IgD-negative memory B cell (primary cell): ENCODE data around the gene CPN1. TPM values are rescaled to one million over a fixed set of nuclear protein-coding genes. Genes with fewer than 3 reads are reported as not detected.

Experiments used
- H3K27ac Mint-ChIP-seq, 3 donors: one replicate each; pipeline ENCODE4 v1.8.0; 2020 to 2022; ENCODE audit warnings: mild to moderate bottlenecking in 3 of 3, mixed read lengths in 3 of 3, moderate library complexity in 1 of 3
- H3K27me3 Mint-ChIP-seq: one replicate; pipeline ENCODE4 v1.8.0; 2021; ENCODE audit warnings: mixed read lengths
- H3K36me3 Mint-ChIP-seq: one replicate; pipeline ENCODE4 v1.8.0; 2020; ENCODE audit warnings: mild to moderate bottlenecking, mixed read lengths
- H3K4me1 Mint-ChIP-seq, 3 donors: one replicate each; pipeline ENCODE4 v1.8.0; 2020 to 2022; ENCODE audit warnings: mixed read lengths in 3 of 3, mild to moderate bottlenecking in 1 of 3
- H3K4me3 Mint-ChIP-seq, 4 donors: one replicate each; pipeline ENCODE4 v1.8.0; 2020 to 2022; ENCODE audit warnings: mild to moderate bottlenecking in 4 of 4, mixed read lengths in 4 of 4, moderate library complexity in 3 of 4
- H3K9me3 Mint-ChIP-seq, 3 donors: one replicate each; pipeline ENCODE4 v1.8.0; 2020 to 2021; ENCODE audit warnings: mixed read lengths in 3 of 3, mild to moderate bottlenecking in 1 of 3
- polyA plus RNA-seq: library from polyadenylated mRNA; unstranded; fragments of 300-500 nt; fragmentation: Illumina TruSeq; gene quantifications from one replicate; pipeline ENCODE4 v1.2.3, GENCODE V29; 2021

Gene CPN1
- polyA plus RNA-seq, 1 donor from 2014 or later = not detected

DNA sequence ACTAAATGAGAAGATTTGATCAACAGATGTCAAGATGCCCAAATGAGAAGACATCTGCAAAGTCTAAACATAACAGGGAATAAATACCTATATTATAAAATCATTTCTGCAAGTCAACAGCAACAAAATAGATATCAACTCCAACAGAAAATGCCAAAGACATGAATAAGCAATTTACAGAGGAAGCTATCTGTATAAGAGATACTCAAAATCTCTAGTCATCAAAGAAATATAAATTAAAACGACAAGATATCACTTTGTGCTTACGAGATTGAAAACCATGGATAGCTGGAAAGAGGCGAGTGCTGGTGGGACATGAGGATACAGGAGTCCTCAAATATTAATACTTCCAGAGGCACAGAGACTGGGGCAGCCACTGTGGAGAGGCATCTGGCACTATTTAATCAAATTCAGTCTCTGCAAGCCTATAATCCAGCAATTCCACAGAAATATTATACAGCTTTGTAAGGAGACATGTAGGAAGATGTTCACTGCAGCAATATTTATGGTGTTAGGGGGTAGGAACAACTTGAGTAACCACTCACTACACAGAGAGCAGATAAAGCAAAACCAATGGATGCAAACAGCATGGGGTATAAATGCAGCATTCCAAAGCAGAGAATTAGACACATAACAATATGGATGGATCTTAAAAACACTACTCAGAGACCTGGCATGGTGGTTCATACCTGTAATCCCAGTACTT is 76.7 kb downstream of the CPN1 start:
- Mint-ChIP-seq H3K9me3 (no peaks in the 10 kb centered on the region), H3K4me1 (peaks cover 24 to 46% (median 43%) of the 10 kb centered on the region in 3 donors), H3K27ac (no peak overlapping the region), H3K4me3 (no peak overlapping the region), H3K36me3 (peaks cover 10% of the 10 kb centered on the region), H3K27me3 (no peaks in the 10 kb centered on the region)

DNA sequence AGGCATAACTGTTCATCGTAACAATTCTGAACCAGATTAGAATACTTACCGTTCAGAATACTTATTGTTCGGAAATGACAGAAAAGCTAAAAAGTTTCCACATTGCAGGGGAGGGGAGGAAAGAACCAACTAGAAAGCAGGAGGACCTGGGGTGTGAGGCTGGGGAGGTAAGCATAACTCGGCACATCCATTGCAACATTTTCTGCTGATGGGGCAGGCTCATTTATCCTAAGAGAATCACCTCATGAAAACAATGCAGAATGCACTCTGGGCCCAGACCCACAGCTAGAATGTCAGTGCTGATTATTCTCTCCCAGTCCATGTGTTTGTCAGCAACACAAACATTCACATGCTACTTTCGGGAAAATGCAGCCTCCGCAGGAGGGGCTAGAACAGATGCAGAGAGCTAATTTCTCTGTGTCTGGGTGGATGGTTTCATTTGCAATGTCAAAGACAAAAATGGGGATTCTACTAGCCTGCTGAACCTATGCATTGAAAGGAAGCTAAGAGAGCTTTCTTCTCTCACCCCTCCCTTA is 81.5 kb downstream of the CPN1 start:
- Mint-ChIP-seq H3K27ac (no peak overlapping the region), H3K9me3 (no peaks in the 10 kb centered on the region), H3K27me3 (no peaks in the 10 kb centered on the region), H3K4me1 (peaks cover 11 to 45% (median 31%) of the 10 kb centered on the region in 3 donors), H3K36me3 (peaks cover 10% of the 10 kb centered on the region), H3K4me3 (peak overlapping the region in 1 of 4 donors; percentile 32)

DNA sequence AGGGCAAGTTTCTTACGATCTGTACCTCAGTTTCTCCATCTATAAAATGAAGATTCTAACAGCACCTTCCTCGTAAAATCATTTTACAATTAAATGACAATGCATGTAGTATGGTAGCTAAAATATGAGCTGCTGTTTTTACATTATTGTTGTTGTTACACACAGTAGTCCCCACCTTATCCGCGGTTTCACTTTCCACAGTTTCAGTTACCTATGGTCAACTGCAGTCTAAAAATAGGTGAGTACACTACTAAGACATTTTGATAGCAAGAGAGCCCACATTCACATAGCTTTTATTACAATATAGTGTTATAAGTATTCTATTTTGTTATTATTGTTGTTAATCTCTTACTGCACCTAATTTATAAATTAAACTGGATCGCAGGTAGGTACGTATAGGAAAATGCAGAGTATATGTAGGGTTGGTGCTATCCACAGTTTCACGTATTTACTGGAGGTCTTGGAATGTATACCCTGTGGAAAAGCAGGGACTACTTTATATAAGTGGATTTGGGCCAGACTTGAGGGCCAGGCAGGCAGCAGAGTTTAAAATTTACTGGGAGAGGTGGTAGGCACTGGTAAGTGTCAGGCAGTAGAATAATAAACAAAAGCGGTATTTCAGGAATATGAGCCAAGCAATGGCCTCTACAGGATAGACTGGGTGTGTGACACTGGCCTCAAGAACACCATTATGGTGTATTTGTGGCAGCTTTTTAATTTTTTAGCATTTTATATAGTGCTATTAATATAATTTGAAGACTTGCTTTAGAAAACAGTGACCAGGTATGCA is 82.2 kb downstream of the CPN1 start:
- no peaks in the 10 kb centered on the region for H3K9me3 Mint-ChIP-seq
- H3K4me3 Mint-ChIP-seq = peak overlapping the region in 1 of 4 donors; percentile 49
- peaks cover 10% of the 10 kb centered on the region for H3K36me3 Mint-ChIP-seq
- H3K27ac Mint-ChIP-seq = no peak overlapping the region
- no peaks in the 10 kb centered on the region for H3K27me3 Mint-ChIP-seq
- peaks cover 12 to 49% (median 32%) of the 10 kb centered on the region in 3 donors for H3K4me1 Mint-ChIP-seq

DNA sequence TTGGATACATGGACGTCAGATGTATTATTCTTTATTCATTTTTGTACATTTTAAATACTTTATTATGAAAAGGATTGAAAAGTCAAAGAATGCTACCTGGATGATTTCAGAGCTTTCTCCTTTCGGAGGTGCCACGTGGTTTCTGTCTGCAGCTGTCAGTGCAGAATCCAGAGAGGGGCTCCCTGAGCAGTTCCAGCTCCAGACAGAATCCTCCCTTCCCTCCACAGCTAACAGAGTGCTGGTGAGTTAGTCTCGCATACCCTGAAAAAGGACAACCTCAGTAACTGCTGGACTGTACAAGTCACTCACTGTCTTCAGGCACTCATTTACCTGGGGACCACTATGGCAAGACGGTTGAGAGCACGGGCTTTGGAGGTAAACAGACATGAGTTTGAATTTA is 82.8 kb downstream of the CPN1 start:
- Mint-ChIP-seq H3K4me3 (no peak overlapping the region), H3K36me3 (peaks cover 10% of the 10 kb centered on the region), H3K9me3 (no peaks in the 10 kb centered on the region), H3K4me1 (peaks cover 19 to 55% (median 37%) of the 10 kb centered on the region in 3 donors), H3K27ac (no peak overlapping the region), H3K27me3 (no peaks in the 10 kb centered on the region)

DNA sequence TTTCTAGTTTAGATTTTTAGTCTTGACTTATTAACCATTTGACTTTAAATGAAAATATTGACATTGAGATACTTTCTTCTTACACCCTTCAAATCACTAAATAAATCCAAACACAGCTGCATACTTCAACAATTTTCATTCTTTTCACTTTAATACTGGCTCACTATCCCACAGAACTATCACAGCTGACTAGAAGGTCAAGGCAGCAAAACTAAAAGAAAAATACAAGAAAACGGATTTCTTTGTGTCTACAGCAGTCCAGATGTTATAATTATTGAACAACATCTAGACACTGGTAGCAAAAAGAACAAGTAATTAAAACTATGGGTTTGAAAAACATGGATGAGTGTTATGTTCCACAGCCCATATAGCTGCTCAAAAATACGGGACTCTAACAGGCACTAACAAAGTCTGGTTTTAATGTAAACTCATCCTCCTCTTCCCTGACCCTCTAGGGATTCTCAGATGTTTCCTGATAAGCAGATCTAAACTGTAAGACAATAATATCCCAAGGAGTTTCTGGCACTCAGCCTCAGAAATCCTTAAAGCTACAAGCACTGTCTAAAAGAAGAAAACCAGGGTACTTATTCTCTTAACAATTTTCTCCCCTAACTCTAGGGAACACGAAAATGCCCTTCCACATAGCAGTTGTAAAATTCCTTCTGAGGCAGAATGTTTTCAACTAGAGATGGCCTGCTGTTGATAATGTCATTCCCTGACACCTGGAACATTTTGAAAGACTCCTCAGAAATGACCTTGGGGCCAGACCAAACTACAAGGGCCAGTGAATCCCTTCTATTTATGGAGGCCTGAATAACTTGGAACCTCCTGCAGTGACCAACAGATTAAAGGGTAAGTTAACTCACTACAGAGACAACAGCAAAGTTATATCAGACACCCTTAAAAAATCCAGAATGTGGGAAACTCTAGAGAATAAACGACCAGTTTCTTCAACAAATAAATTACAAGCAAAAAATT is 84.7 kb downstream of the CPN1 start:
- H3K4me1 Mint-ChIP-seq = peaks cover 20 to 47% (median 35%) of the 10 kb centered on the region in 3 donors
- no peaks in the 10 kb centered on the region for H3K27me3 Mint-ChIP-seq
- no peaks in the 10 kb centered on the region for H3K9me3 Mint-ChIP-seq
- peak overlapping the region in 1 of 3 donors; percentile 7 for H3K27ac Mint-ChIP-seq
- H3K4me3 Mint-ChIP-seq = peak overlapping the region in 1 of 4 donors; percentile 45
- H3K36me3 Mint-ChIP-seq = peaks cover 3% of the 10 kb centered on the region

DNA sequence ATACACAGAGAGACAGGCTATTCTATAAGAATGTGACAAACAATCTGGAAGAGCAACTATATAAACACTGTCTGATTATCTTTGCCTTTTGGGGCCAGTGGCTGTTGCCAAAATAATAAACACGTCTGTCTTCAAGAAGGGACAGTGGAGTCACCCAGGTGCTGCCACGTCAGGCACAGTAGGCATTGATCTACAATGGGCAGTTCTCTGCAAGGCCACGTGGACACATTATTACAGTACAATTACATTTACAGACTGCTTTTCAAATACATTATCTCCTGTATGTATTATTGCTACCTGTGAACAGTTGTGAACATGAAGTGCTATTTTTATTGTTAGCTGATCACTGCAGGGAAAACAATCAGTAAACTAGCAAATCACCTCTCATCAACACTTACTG is 86.0 kb downstream of the CPN1 start:
- H3K4me1 Mint-ChIP-seq = peaks cover 20 to 45% (median 34%) of the 10 kb centered on the region in 3 donors
- H3K27ac Mint-ChIP-seq = peak overlapping the region in 1 of 3 donors; percentile 67
- no peaks in the 10 kb centered on the region for H3K27me3 Mint-ChIP-seq
- H3K4me3 Mint-ChIP-seq = peak overlapping the region in 1 of 4 donors; percentile 55
- peaks cover 2% of the 10 kb centered on the region for H3K36me3 Mint-ChIP-seq
- no peaks in the 10 kb centered on the region for H3K9me3 Mint-ChIP-seq

DNA sequence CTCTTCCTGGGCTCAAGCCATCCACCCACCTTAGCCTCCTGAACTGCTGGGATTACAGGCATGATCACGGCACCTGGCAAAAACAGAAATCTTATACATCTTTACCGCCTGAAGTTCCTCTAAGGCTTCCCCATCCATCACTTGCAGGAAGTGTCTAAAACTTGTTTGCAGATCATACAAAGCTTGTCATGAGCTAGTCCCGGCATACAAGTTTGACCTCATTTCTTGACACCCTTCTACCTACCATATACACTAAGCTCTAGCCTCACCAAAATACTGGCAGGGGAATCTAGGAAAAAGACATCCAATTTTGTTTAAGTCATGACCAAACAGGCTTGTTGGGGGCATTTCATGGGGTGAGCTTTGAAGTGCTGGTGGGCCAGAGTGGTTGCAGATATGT is 86.4 kb downstream of the CPN1 start:
- no peaks in the 10 kb centered on the region for H3K27me3 Mint-ChIP-seq
- peak overlapping the region in 2 of 4 donors; percentile 14 to 55 for H3K4me3 Mint-ChIP-seq
- H3K9me3 Mint-ChIP-seq = no peaks in the 10 kb centered on the region
- peaks cover 20 to 45% (median 31%) of the 10 kb centered on the region in 3 donors for H3K4me1 Mint-ChIP-seq
- peak overlapping the region; percentile 59 to 98 (median 67) for H3K27ac Mint-ChIP-seq
- peaks cover 2% of the 10 kb centered on the region for H3K36me3 Mint-ChIP-seq

DNA sequence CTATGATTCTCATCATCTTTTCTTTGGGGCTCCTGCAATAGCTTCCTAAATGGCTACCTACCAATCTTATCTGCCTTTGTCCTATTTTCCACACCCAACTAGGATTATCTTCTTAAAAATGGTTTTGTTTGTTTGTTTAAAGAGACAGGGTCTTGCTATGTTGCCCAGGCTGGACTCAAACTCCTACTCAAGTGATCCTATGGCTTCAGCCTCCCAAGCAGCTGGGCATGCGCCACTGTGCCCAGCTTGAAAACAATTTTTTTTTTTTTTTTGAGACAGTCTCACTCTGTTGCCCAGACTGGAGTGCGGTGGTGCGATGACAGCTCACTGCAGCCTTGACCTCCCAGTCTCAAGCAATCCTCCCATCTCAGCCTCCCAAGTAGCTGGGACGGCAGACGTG is 86.9 kb downstream of the CPN1 start:
- H3K4me1 Mint-ChIP-seq = peaks cover 19 to 43% (median 29%) of the 10 kb centered on the region in 3 donors
- peak overlapping the region in 2 of 4 donors; percentile 84 to 88 for H3K4me3 Mint-ChIP-seq
- peak overlapping the region; percentile 59 to 98 (median 80) for H3K27ac Mint-ChIP-seq
- no peaks in the 10 kb centered on the region for H3K27me3 Mint-ChIP-seq
- peaks cover 2% of the 10 kb centered on the region for H3K36me3 Mint-ChIP-seq
- H3K9me3 Mint-ChIP-seq = no peaks in the 10 kb centered on the region

DNA sequence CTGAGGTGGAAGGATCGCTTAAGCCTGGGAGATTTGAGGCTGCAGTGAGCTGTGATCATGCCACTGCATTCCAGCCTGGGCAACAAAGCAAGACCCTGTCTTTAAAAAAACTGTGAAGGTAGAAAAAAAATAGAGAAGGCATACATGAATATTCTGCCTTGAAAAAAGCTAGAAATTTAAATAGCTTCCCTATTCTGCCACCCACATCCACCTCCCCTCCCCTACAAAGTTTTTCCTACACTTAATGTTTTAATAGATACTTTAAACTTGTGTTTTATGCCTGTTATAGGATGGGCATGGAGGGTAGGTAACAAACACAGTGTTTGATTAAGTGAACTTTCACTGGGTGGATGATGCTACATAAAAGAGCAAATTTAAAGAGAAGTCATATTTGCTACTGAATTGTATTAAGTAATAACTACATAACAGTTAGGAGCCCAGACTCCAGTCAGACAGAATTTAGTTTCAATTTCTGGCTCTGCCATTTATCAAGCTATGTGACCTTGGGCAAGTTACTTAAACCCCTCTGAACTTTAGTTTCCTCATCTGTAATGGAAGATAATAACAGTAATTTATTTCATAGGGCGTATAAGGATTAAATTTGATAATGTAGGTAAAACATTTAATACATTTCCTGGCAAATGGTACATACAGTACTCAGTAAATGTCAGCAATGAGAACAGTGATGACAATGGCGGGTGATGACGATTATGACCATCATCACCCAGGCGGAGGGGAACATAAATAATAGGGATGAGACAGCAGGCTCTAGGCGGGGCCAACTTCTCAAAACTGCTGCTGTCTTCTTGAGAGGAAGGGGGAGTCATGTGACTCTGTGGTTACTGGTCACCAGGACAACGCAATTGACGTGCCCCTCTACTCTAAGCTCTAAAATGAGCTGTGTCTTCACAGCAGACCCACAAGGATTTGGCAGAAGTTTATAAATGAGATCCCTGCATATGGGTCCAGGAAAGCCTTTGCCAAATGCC is 87.7 kb downstream of the CPN1 start:
- Mint-ChIP-seq H3K4me3 (peak overlapping the region; percentile 10 to 88 (median 48)), H3K36me3 (peaks cover 2% of the 10 kb centered on the region)

More for the DNA sequence above, 87.7 kb downstream of the CPN1 start:
- Mint-ChIP-seq H3K9me3 (no peaks in the 10 kb centered on the region), H3K27me3 (no peaks in the 10 kb centered on the region), H3K27ac (peak overlapping the region; percentile 11 to 98 (median 80)), H3K4me1 (peaks cover 16 to 36% (median 24%) of the 10 kb centered on the region in 3 donors)

Other genes with a start within 250 kb of the CPN1 start
- gene DNMBP, start 71.9 kb downstream of the CPN1 start, polyA plus RNA-seq = 3.5 TPM
- 8.7 TPM for gene ERLIN1, start 104.2 kb upstream of the CPN1 start, polyA plus RNA-seq
- 7.6 TPM for gene CHUK, start 147.7 kb upstream of the CPN1 start, polyA plus RNA-seq
- gene CWF19L1, start 185.8 kb upstream of the CPN1 start, polyA plus RNA-seq = 26.7 TPM
- 103 TPM for gene BLOC1S2, start 204.8 kb upstream of the CPN1 start, polyA plus RNA-seq
- gene PKD2L1, start 248.4 kb upstream of the CPN1 start, polyA plus RNA-seq = not detected